Liver (tissue), 9 donors: ENCODE data around the gene DHX57. TPM values are rescaled to one million over a fixed set of nuclear protein-coding genes. Genes with fewer than 3 reads are reported as not detected.

ENCODE experiments used
- DNase-seq: peaks from one replicate; pipeline ENCODE4 v3.0.0-alpha.2; 2017; ENCODE audit warnings: low spot score
- H3K27ac ChIP-seq, 2 donors: one replicate each; pipeline ENCODE4 v1.7.0; 2013; ENCODE audit warnings: inconsistent platforms in 2 of 2, low read length in 2 of 2, control low read depth in 1 of 2, low read depth in 1 of 2, mild to moderate bottlenecking in 1 of 2
- H3K27me3 ChIP-seq, 4 donors: one replicate each; pipeline versions ENCODE4 v1.6.1 to v1.7.0; 2013; ENCODE audit warnings: low read length in 3 of 4, inconsistent platforms in 1 of 4, mild to moderate bottlenecking in 1 of 4, moderate library complexity in 1 of 4; ENCODE audit not compliant: control insufficient read depth in 4 of 4, insufficient read depth in 4 of 4
- H3K36me3 ChIP-seq, 4 donors: one replicate each; pipeline versions ENCODE4 v1.6.1 to v1.7.0; 2013; ENCODE audit warnings: low read length in 3 of 4, mild to moderate bottlenecking in 3 of 4, low read depth in 1 of 4, moderate library complexity in 1 of 4; ENCODE audit not compliant: control insufficient read depth in 4 of 4, insufficient read depth in 3 of 4
- H3K4me1 ChIP-seq, 4 donors: one replicate each; pipeline versions ENCODE4 v1.6.1 to v1.7.0; 2013; ENCODE audit warnings: low read length in 3 of 4, mild to moderate bottlenecking in 3 of 4, moderate library complexity in 1 of 4; ENCODE audit not compliant: control insufficient read depth in 4 of 4, insufficient read depth in 4 of 4
- H3K4me3 ChIP-seq, 3 donors: one replicate each; pipeline versions ENCODE4 v1.6.1 to v1.7.0; 2013; ENCODE audit warnings: low read length in 3 of 3, control low read depth in 1 of 3, low read depth in 1 of 3, mild to moderate bottlenecking in 1 of 3
- H3K9ac ChIP-seq, 2 donors: one replicate each; pipeline ENCODE4 v1.7.0; 2013; ENCODE audit warnings: low read length in 2 of 2, mild to moderate bottlenecking in 2 of 2, moderate library complexity in 2 of 2, control low read depth in 1 of 2, low read depth in 1 of 2
- H3K9me3 ChIP-seq, 4 donors: one replicate each; pipeline versions ENCODE4 v1.6.1 to v1.7.0; 2013; ENCODE audit warnings: low read length in 3 of 4; ENCODE audit not compliant: control insufficient read depth in 4 of 4
- CTCF ChIP-seq: fragments of 150-350 bp; IDR thresholded peaks from 2 replicates; pipeline ENCODE4 v1.5.1; 2017; ENCODE audit warnings: improper control_type of control experiment, low read depth, low read length; ENCODE audit not compliant: missing input control
- EGR1 ChIP-seq, 2 donors: IDR thresholded peaks; 2 replicates each; pipeline ENCODE4 v1.6.1; 2016 to 2018; ENCODE audit warnings: antibody characterized with exemption in 2 of 2, low read depth in 2 of 2
- FOXA1 ChIP-seq: IDR thresholded peaks from 2 replicates; pipeline ENCODE4 v1.6.1; 2016; ENCODE audit warnings: antibody characterized with exemption
- FOXA2 ChIP-seq: IDR thresholded peaks from 2 replicates; pipeline ENCODE4 v1.6.1; 2016; ENCODE audit warnings: antibody characterized with exemption
- GABPA ChIP-seq, 2 donors: IDR thresholded peaks in 1 of 2; conservative IDR thresholded peaks in 1 of 2; 2 replicates each; pipeline ENCODE4 v1.6.1; 2016; ENCODE audit warnings: antibody characterized with exemption in 2 of 2, mild to moderate bottlenecking in 1 of 2, moderate library complexity in 1 of 2
- HNF4A ChIP-seq, 2 donors: conservative IDR thresholded peaks; 2 replicates each; pipeline ENCODE4 v1.6.1; 2016; ENCODE audit warnings: antibody characterized with exemption in 2 of 2, mild to moderate bottlenecking in 2 of 2
- HNF4G ChIP-seq: IDR thresholded peaks from 2 replicates; pipeline ENCODE4 v1.6.1; 2016; ENCODE audit warnings: antibody characterized with exemption
- JUND ChIP-seq, 2 donors: IDR thresholded peaks; 2 replicates each; pipeline ENCODE4 v1.6.1; 2016; ENCODE audit warnings: antibody characterized with exemption in 2 of 2
- MAX ChIP-seq: IDR thresholded peaks from 2 replicates; pipeline ENCODE4 v1.6.1; 2016; ENCODE audit warnings: antibody characterized with exemption
- NR2F2 ChIP-seq: IDR thresholded peaks from 2 replicates; pipeline ENCODE4 v1.6.1; 2016; ENCODE audit warnings: antibody characterized with exemption
- RAD21 ChIP-seq, 2 donors: IDR thresholded peaks; 2 replicates each; pipeline ENCODE4 v1.6.1; 2016; ENCODE audit warnings: antibody characterized with exemption in 2 of 2, mild to moderate bottlenecking in 2 of 2
- REST ChIP-seq: IDR thresholded peaks from 2 replicates; pipeline ENCODE4 v1.6.1; 2016; ENCODE audit warnings: antibody characterized with exemption, mild to moderate bottlenecking
- RXRA ChIP-seq, 2 donors: IDR thresholded peaks; 2 replicates each; pipeline ENCODE4 v1.6.1; 2017 to 2018; ENCODE audit warnings: antibody characterized with exemption in 2 of 2, mild to moderate bottlenecking in 1 of 2
- SP1 ChIP-seq: IDR thresholded peaks from 2 replicates; pipeline ENCODE4 v1.6.1; 2018; ENCODE audit warnings: antibody characterized with exemption, mild to moderate bottlenecking
- TAF1 ChIP-seq: conservative IDR thresholded peaks from 2 replicates; pipeline ENCODE4 v1.6.1; 2016; ENCODE audit warnings: antibody characterized with exemption, mild to moderate bottlenecking
- YY1 ChIP-seq: IDR thresholded peaks from 2 replicates; pipeline ENCODE4 v1.6.1; 2016; ENCODE audit warnings: antibody characterized with exemption, mild to moderate bottlenecking
- ZBTB33 ChIP-seq: IDR thresholded peaks from 2 replicates; pipeline ENCODE4 v1.6.1; 2016; ENCODE audit warnings: antibody characterized with exemption
- WGBS: extraction: QIAGEN DNeasy Blood & Tissue Kit; methylation state at CpG from one replicate; pipeline ENCODE4 v1.1.7; 2013; 5-methylcytosine and 5-hydroxymethylcytosine counted together
- polyA plus RNA-seq, 2 donors: library from polyadenylated mRNA; stranded (reverse) in 1 of 2; unstranded in 1 of 2; fragments of 200-250 nt in 1 of 2; fragments of >200 nt in 1 of 2; fragmentation: Nextera tagmentation in 1 of 2; extraction: Ambion mirVana in 1 of 2; gene quantifications; one replicate each; pipeline versions ENCODE4 v1.2.1 to v1.2.3, GENCODE V29; 2013 to 2015
- total RNA-seq, 2 donors: library from RNA; depleted of rRNA; stranded (reverse); fragments of >200 nt; gene quantifications; one replicate each; pipeline ENCODE4 v1.2.3, GENCODE V29; 2014
- TF ChIP-seq, protein P1 (sequence below): IDR thresholded peaks from 2 replicates; pipeline ENCODE4 v1.6.1; 2016; ENCODE audit warnings: antibody characterized with exemption
- donor health status: healthy.
- donor health status: healthy.
- donor health status: healthy.
- donor health status: healthy.
- donor health status: healthy.

The DHX57 gene
- total and polyA plus RNA-seq, 4 donors: 2.8 to 8.7 (median 5.4) TPM

GRCh38 chr2:38765551-38765950 is 110.2 kb downstream of the DHX57 start:
- WGBS: 73% methylated on average over 5 of the region's 5 CpGs

More at GRCh38 chr2:38765551-38765950, 110.2 kb downstream of the DHX57 start:
- TF ChIP-seq HNF4G: no peak
- no peak for TF ChIP-seq YY1
- TF ChIP-seq CTCF: no peak
- no peak for TF ChIP-seq NR2F2
- no peak for TF ChIP-seq HNF4A (conservative IDR thresholded peaks at IDR 0.05)
- no peak for TF ChIP-seq MAX
- TF ChIP-seq SP1: no peak
- no peak for TF ChIP-seq FOXA2
- TF ChIP-seq RXRA (IDR thresholded peaks at IDR 0.05): no peak
- no peak for TF ChIP-seq GABPA (IDR thresholded peaks at IDR 0.05 in 1 of 2, conservative IDR thresholded peaks at IDR 0.05 in 1 of 2)
- no peak for TF ChIP-seq EGR1 (IDR thresholded peaks at IDR 0.05; ENCODE audit: low read depth in 2 of 2)
- no peak for TF ChIP-seq FOXA1
- no peak for TF ChIP-seq ZBTB33
- TF ChIP-seq, protein P1, sequence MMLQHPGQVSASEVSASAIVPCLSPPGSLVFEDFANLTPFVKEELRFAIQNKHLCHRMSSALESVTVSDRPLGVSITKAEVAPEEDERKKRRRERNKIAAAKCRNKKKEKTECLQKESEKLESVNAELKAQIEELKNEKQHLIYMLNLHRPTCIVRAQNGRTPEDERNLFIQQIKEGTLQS: no peak
- TF ChIP-seq REST: no peak
- no peak for TF ChIP-seq JUND (IDR thresholded peaks at IDR 0.05)
- TF ChIP-seq RAD21 (IDR thresholded peaks at IDR 0.05): no peak
- no peak for TF ChIP-seq TAF1
- Histone ChIP-seq H3K27me3 (no peaks in the 10 kb centered on the region), H3K36me3 (no peaks in the 10 kb centered on the region), H3K27ac (no peak overlapping the region), H3K9me3 (no peaks in the 10 kb centered on the region), H3K4me3 (no peak overlapping the region), H3K9ac (no peak overlapping the region), H3K4me1 (peaks cover 2 to 9% (median 4%) of the 10 kb centered on the region in 4 donors)
- DNase-seq: no peak
